NCI-H2029 (cell line): Measurements from ENCODE around the gene USP6NL.

ENCODE experiments used
- DNase-seq: peaks from one replicate; lab custom pipeline; 2025; lab: John Stamatoyannopoulos, UW

USP6NL gene

DNA sequence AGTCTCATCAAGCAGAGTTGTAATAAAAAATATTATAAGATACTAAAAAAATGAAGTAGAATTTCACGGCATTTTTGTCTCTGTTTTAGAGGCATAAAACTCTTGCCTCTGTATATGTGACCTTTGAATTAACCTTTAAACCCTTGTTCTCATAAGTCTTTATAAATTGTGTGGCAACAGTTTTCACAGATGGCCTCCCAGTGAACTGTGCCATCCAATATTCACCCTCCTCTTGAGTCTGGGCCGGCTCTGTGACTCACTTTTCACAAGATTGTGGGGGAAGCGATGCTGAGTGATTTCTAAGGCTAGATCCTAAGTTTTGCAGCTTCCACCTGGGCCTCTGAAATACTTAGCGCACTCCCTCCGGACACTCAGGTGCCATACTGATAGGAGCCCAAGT, 4.6 kb upstream of the USP6NL start:
- no peak for DNase-seq

DNA sequence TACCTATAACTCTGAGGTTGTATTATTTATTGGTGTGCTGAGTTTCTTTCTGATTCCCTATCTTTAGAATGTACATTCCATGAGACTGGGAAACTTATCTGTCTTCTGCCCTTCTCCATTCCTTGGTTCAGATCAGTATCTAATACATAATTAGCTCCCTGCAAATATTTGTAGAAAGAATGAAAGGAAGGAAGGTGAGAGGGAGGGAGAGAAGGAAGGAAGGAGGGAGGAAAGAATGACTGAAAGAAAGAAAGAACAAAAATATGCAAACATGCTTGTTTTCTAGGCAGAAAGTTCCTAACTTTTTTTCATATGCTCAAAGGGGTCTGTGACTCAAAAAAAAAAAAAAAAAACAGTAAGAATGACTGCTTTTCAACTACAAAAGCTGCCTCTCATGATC, 3.9 kb upstream of the USP6NL start:
- no peak for DNase-seq

GRCh38 chr10:11612021-11613001, 861 bp upstream of the USP6NL start:
- DNase-seq, result no peak

- no peak for DNase-seq
Measured at GRCh38 chr10:11610826-11611247, 613 bp downstream of the USP6NL start.

DNA sequence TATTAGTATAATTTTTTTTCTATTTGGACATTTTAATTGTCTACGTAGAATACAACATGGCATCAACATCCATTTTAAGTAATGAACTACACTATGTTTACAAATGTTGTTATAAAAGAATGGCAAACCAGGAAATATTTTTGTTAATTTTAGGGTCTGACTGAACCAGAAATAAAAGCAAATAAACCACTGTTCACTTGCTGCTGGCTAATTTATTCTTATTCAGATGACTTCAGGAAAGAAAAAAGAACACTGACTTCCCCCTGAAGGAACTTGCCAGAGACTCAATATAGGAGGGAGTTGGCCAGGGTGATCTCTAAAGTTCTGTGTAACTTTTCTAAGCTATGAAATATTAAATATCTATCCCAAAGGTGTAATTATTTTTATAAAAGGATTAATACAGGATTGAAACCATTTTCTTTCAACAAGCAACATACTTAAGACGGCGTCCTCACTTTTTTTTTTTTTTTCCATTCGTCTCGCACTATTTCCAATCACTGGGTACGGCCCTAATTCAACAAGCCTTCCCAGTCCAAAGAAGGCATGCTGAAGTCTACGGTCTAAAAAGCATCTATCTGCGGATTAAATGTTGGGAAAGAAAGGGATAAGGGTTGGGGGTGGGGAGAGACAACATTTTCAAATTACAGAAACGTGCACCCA, 1.2 kb downstream of the USP6NL start:
- no peak for DNase-seq

GRCh38 chr10:11609492-11610093, 1.9 kb downstream of the USP6NL start:
- no peak for DNase-seq

DNA sequence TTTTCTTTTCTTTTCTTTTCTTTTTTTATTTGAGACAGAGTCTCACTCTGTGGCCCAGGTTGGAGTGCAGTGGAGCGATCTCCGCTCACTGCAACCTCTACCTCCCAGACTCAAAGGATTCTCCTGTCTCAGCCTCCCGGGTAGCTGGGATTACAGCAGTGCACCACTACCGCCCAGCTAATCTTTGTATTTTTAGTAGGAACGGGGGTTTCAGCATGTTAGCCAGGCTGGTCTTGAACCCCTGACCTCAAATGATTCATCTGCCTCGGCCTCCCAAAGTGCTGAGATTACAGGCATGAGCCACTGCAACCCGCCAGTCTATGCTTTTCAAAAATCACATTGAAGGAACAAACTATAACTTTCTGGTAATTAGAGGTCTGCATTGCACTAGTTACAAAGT, 2.4 kb downstream of the USP6NL start:
- no peak for DNase-seq

DNA sequence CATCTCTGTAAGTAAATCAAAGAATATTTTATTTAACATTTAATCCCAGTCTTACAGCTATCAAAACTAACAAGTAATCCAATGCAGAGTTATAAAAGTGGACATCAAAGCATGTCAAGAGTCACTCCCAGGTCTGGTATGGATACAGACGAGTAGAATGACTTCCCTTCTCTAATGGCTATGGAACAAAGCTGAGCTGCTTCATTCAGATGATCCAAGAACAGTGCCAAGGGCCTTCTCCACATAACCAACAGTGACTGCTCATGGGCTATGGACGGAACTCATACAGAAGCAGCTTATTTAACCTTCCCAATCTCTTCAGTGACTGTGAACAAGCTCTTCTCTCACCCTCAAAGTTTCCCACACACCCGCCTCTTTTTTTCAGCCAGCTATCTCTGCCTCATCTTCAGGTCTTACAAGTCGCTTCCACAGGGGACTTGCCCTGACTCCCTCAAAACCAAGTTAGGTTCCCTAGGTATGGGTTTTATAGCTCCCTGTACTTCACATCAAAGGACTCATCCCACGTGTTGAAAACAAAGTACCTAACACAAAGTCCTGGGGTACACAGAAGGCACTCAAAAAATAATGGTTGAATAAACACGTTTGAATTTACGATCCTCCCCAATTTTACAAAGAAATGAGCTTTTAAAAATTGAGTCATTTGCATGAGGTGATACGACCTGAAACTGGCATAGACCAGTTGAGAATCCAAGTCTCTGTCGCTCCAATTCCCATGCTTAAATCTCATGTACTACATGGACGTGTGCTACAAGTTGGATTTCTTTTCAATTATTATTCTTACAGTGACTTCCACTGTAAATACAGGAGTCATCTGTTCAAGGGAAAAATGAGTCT, 3.1 kb downstream of the USP6NL start:
- no peak for DNase-seq

DNA sequence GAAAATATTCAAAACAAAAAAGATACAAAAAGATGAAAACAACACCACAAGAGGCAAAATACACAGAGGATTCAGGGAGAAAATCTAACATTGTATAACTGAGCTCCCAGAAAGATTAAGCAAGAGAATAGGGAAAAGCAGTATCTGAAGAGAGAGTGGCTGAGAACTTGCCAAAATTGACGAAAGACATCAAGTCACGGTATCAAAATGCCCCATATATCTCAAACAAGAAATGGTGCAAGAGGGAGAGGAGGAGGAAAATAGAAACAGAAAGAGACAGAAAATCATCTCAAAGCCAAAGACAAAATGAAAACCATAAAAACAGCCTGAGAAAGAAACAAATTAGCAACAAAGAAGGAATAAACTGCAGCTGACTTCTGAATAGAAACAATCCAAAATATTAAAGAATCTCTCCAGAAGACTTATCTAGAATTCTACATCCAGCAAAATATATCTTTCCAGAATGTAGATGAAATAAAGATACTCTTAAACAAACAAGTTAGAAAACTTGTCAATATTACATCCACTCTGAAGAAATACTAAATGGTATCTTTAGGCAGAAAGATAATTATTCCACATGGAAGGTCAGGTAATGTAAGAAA, 5.5 kb downstream of the USP6NL start:
- DNase-seq, result no peak

DNA sequence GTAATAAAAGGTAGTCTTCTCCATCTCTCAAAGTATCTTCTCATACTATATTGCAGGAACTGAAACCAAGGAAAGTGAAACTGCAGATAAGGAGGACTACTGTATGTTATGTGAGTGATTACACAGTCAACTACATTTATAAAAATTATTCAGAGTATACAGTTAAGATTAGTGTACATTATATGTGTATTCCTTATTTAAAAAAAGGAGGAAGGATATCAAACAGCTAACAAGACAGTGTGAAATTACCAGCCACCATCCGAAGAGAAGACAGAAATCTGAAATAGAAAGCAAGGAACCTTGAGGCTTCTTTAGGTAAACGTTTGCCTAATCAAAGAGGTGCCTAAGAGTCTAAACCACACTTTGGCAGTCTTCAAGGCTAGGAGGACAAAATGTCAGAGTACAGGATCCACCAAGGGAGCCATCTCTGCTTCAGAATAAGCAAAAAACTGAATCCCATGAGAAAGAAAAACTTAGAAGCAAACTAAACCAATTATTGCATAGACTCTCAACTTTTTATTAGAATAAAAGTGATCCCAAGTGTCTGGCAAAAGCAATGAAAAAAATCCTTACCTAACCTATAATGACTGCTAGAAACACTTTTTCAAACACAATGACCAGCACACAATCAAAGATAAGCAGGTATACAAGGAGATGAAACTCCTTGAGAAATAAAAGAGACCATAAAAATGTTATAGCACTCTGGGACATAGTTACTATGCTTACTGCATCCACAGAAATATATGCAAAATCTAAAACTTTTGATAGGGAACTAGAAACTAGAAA, 6.4 kb downstream of the USP6NL start:
- no peak for DNase-seq

DNA sequence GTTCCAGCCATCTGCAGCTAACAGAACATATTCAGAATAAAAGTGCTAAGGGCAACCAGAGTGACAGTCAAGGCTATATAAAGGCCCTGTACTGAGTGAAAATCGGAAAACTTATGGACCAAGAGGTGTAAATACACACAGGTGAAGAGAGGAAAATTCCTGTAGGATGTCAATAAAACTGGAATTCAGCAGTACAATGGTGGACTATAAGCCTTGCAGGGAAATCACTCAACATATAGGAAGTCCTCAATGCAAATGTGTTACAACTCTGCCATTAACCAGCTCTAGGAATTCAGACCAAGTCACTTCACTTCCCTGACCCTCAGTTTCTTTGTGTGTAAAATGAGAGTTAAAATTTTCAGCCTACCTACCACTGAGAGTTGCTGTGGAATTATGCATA, 7.7 kb downstream of the USP6NL start:
- no peak for DNase-seq

GRCh38 chr10:11602919-11603523, 8.4 kb downstream of the USP6NL start:
- DNase-seq, result peak; percentile 35

GRCh38 chr10:11602358-11602757, 9.1 kb downstream of the USP6NL start:
- DNase-seq, result no peak

GRCh38 chr10:11601670-11602069, 9.8 kb downstream of the USP6NL start:
- no peak for DNase-seq

- no peak for DNase-seq
Measured at GRCh38 chr10:11600280-11600679, 11.2 kb downstream of the USP6NL start.

DNA sequence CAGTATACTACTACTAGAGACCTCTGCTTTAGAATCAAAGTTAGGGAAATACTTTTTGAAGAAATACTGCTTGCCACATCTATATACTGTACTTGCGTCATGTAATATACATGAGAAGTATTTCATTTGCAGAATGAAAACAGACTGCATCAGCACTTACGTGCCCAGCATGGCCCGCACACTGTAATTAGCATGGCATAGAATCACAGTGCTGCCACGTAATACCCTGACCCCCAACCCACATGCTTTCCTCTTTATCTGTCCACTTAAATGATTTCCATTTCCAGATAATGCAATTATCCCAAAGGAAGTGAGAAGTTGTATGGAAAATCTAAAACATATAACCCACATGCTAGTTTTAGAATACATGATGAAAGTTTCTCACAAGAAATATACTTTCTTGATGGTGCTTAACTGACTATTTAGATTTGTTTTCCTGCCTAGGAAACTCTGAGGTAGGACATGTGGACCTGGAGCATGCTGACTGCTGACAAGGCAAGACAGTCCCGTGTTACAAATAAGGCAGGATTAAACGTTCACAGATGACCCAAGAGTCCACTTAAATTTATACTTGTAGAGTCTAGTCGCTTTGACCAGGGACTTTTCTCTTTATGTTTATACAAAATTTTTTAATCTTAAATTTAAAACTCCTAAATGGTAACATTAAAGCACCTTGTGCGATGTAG, 12.6 kb downstream of the USP6NL start:
- DNase-seq, result no peak

- no peak for DNase-seq
Measured at GRCh38 chr10:11597470-11597869, 14.0 kb downstream of the USP6NL start.

- no peak for DNase-seq
Measured at GRCh38 chr10:11595395-11595692, 16.1 kb downstream of the USP6NL start.

DNA sequence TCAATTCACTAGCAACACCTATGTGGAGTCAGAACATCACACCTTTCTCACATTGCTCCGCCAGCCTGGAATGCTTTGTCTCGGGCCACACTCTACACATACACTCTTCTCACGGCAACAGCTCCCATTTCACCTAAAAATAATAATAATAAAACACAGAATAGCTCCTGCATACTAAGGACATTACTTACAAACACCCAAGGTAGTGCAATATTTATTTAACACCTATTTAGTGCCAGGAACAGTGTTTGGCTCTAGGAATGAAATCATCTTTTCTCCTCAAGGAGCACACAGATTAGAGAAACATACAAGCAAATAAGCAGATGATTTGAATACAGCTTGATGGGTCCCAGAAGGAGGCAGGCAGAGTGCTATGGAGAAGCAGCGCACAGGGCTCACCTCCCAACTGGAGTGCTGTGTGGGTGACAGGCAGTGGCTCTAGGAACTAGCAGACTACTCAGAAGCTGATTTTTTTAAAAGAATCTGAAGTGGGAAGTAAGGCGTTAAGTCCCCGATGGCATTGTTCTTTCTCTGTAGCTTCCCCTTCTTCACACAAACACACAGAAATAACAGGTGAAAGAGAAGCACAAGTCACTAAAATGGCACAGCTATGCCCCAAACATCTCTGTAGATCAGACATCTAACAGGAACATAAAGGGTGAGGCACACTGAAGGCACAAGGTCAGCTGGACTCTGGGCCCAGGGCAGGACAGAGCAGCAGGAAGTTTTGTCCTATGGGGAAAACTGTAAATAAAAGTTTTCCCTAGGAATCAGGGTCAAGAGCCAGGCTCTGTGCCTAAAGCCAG, 16.7 kb downstream of the USP6NL start:
- DNase-seq, result no peak
